Measurements from ENCODE around the gene ASB13. TPM values are rescaled to one million over a fixed set of nuclear protein-coding genes. Genes with fewer than 3 reads are reported as not detected.

ASB13 gene
- total and polyA plus RNA-seq, 2 experiments from 2014 or later, result 16.9 to 18.1 TPM

- no peak for DNase-seq (ENCODE audit: low spot score)
- no peak for TF ChIP-seq CTCF (IDR thresholded peaks at IDR 0.05; ENCODE audit: poor library complexity)
- no peak for TF ChIP-seq EZH2 (IDR thresholded peaks at IDR 0.05; ENCODE audit: borderline replicate concordance)
- TF ChIP-seq EZH2phosphoT487 (IDR thresholded peaks at IDR 0.05; ENCODE audit: low read depth, severe bottlenecking, unreplicated experiment), result no peak
- no peak overlapping the region for H3K4me2 ChIP-seq
- H3K27me3 ChIP-seq, result no peaks in the 10 kb centered on the region
- H3K36me3 ChIP-seq (replicated peaks; ENCODE audit: insufficient read depth, low read depth), result no peaks in the 10 kb centered on the region
- WGBS (ENCODE audit: low lambda C conversion rate, missing lambda C conversion rate), result 78% methylated on average over 2 of the region's 2 CpGs
- H3K9me3 ChIP-seq (ENCODE audit: low read depth), result no peaks in the 10 kb centered on the region
- no peak overlapping the region for H3K4me3 ChIP-seq
- no peak overlapping the region for H3K27ac ChIP-seq
- no peaks in the 10 kb centered on the region for H4K20me1 ChIP-seq (ENCODE audit: insufficient read depth, poor library complexity, severe bottlenecking)
- H3K79me2 ChIP-seq, result no peaks in the 10 kb centered on the region
- H3K4me1 ChIP-seq (ENCODE audit: insufficient read depth), result no peaks in the 10 kb centered on the region
- H2AFZ ChIP-seq, result no peak overlapping the region
- no peaks in the 10 kb centered on the region for H3K9me2 ChIP-seq (replicated peaks; ENCODE audit: insufficient read depth)
Measured at GRCh38 chr10:5679606-5680005, 13.2 kb upstream of the ASB13 start.

DNA sequence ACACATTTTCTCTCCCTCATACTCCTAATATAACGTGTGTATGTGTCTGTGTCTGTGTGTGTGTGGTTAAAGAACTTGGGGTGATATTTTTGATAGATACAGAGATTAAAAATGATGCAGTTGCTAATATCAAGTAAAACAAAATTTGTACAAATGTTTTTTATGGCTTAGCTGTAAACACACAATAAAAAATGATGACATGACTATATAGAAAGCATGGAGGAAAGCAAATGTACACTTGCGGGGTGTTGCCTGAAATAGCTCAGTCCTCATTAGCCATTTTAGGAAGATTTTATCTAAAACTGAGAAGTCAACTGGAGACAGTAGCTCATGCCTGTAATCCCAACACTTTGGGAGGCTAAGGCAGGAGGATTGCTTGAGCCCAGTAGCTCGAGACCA is 12.6 kb upstream of the ASB13 start:
- Histone ChIP-seq H3K36me3 (replicated peaks; ENCODE audit: insufficient read depth, low read depth) (no peaks in the 10 kb centered on the region), H3K4me3 (no peak overlapping the region), H3K27me3 (no peaks in the 10 kb centered on the region), H2AFZ (no peak overlapping the region), H3K9me2 (replicated peaks; ENCODE audit: insufficient read depth) (no peaks in the 10 kb centered on the region), H4K20me1 (ENCODE audit: insufficient read depth, poor library complexity, severe bottlenecking) (no peaks in the 10 kb centered on the region), H3K79me2 (no peaks in the 10 kb centered on the region), H3K9me3 (ENCODE audit: low read depth) (no peaks in the 10 kb centered on the region), H3K27ac (no peak overlapping the region), H3K4me2 (no peak overlapping the region), H3K4me1 (ENCODE audit: insufficient read depth) (no peaks in the 10 kb centered on the region)
- TF ChIP-seq EZH2phosphoT487 (IDR thresholded peaks at IDR 0.05; ENCODE audit: low read depth, severe bottlenecking, unreplicated experiment) (no peak), EZH2 (IDR thresholded peaks at IDR 0.05; ENCODE audit: borderline replicate concordance) (no peak), CTCF (IDR thresholded peaks at IDR 0.05; ENCODE audit: poor library complexity) (no peak)
- no peak for DNase-seq (ENCODE audit: low spot score)
- WGBS (ENCODE audit: low lambda C conversion rate, missing lambda C conversion rate), result 82% methylated on average over 3 of the region's 3 CpGs

DNA sequence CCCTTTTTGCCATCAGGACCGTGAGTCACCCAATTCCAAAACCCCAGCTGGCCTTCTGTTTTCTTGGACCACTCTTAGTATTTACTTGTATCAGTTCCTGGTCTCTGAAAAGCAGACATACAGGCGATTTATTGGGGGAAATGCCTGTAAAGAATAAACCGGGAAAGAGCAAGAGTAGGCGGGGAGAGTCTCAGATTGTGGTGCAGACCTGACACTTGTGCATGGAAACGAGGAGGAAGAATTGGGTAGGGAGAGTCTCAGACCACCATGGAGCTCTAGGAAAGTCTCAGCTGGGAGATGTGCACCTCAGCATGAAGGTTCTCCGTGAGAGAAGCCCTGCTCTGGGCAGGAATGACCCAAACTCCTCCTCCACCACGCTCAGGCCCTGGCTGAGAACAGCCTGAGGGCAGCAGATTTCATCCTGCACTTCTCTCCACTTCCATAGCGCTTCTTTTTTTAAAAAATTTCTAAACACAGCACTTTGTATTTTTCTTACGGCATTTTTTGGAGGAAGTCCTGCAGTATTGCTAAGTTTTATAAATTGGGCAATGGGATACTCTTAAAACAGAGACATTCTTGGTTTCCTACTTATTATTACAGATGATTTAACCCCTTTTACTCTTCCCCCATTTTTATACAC is 12.1 kb upstream of the ASB13 start:
- H3K4me2 ChIP-seq, result no peak overlapping the region
- H3K9me2 ChIP-seq (replicated peaks; ENCODE audit: insufficient read depth), result no peaks in the 10 kb centered on the region
- WGBS (ENCODE audit: low lambda C conversion rate, missing lambda C conversion rate), result 64% methylated on average over 9 of the region's 9 CpGs
- H3K27ac ChIP-seq, result no peak overlapping the region
- no peak for TF ChIP-seq CTCF (IDR thresholded peaks at IDR 0.05; ENCODE audit: poor library complexity)
- TF ChIP-seq EZH2phosphoT487 (IDR thresholded peaks at IDR 0.05; ENCODE audit: low read depth, severe bottlenecking, unreplicated experiment), result no peak
- no peak for TF ChIP-seq EZH2 (IDR thresholded peaks at IDR 0.05; ENCODE audit: borderline replicate concordance)
- no peaks in the 10 kb centered on the region for H3K36me3 ChIP-seq (replicated peaks; ENCODE audit: insufficient read depth, low read depth)
- no peaks in the 10 kb centered on the region for H3K79me2 ChIP-seq
- H3K27me3 ChIP-seq, result no peaks in the 10 kb centered on the region
- no peaks in the 10 kb centered on the region for H4K20me1 ChIP-seq (ENCODE audit: insufficient read depth, poor library complexity, severe bottlenecking)
- no peaks in the 10 kb centered on the region for H3K9me3 ChIP-seq (ENCODE audit: low read depth)
- DNase-seq (ENCODE audit: low spot score), result no peak
- no peak overlapping the region for H3K4me3 ChIP-seq
- no peaks in the 10 kb centered on the region for H3K4me1 ChIP-seq (ENCODE audit: insufficient read depth)
- no peak overlapping the region for H2AFZ ChIP-seq
